Measurements from ENCODE around the gene HSBP1.

The HSBP1 gene

DNA sequence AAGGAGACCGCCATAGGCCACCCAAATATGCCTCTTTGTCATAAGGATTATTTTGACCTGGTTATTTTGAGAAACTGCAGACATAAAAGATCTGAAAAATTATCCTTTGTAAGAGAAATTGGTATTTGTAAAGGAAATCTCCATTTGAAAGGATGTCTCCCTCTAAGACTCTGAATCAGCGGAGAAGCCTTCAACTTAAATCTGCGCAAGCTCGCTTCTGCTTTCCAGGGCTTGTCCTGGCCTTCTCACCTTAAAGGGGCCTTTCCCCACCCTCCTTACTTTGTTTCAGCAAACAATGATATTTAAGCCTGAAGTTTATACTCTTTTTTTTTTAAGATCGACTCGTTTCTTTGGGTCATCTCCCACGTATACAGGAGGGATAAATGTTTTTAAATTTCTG lies 34.5 kb downstream of the HSBP1 start:
- DNase-seq: no peak

DNA sequence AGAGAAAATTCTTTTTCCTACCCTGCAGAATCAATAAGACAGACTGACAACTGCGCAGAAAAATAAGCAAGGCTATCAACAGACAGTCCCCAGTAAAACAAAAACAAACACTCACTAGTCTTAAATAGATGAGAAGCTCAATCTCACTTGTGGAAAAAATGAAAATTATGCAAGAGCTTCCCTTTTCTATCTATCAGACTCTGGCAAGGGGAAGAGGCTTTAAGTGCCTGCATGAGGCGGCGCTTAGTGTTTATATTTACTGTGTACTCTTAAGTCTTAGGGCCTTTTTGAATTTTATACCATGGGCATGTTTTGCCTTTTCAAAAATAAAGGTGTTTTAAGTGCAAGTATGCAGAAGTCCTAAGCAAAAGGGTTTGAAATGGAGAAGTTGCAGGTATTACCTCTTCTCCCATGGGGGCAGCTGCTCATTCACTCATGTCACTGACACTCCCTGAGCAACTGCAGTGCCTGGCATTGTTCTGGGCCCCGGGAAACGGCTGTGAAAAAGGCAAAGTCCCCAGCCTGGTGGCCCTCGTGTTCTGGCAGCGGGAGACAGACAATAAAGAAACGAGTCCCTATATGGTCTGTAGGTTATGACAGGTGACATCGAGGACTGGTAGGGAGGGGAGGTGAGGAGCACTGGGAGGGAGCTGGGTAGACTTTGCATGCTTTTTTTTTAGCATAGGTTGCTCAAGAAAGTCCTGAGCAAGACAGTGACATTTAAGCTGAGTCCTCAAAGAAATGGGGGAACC lies 35.2 kb downstream of the HSBP1 start:
- DNase-seq: no peak

DNA sequence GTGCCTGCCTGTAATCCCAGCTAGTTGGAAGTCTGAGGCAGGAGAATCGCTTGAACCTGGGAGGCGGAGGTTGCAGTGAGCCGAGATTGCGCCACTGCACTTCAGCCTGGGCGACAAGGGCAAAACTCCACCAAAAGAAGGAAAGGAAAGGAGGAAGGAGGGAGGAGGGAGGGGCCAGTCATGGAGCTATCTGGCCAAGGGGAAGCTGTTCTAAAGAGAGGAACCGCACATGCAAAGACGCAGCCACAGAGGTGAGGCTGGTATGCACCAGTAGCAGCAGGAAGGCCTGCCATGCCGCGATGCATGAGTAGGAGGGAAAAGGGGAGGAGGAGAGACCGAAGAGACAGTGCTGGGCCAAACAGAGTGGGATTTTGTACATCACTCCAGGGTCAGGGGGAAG lies 35.9 kb downstream of the HSBP1 start:
- DNase-seq: no peak

DNA sequence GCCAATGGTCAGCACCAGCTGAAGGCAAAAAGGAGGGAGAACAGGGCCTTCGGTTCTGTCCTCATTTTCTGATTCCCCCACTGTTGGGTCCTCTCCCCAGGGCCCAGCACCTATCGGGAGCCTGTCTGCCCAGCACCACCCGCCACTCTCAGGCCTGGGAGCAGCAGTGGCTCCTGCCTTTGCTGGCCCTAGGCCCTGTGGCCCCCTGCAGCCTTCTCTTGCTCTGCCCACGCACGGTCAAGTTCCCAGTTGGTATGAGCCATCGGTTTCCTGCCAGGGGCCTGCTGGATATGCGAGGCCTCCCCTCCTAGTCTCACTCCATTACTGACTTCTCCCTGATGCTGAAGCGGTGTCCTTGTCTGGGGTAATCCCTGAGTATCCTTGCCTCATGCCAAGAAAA lies 37.5 kb downstream of the HSBP1 start:
- no peak for DNase-seq

DNA sequence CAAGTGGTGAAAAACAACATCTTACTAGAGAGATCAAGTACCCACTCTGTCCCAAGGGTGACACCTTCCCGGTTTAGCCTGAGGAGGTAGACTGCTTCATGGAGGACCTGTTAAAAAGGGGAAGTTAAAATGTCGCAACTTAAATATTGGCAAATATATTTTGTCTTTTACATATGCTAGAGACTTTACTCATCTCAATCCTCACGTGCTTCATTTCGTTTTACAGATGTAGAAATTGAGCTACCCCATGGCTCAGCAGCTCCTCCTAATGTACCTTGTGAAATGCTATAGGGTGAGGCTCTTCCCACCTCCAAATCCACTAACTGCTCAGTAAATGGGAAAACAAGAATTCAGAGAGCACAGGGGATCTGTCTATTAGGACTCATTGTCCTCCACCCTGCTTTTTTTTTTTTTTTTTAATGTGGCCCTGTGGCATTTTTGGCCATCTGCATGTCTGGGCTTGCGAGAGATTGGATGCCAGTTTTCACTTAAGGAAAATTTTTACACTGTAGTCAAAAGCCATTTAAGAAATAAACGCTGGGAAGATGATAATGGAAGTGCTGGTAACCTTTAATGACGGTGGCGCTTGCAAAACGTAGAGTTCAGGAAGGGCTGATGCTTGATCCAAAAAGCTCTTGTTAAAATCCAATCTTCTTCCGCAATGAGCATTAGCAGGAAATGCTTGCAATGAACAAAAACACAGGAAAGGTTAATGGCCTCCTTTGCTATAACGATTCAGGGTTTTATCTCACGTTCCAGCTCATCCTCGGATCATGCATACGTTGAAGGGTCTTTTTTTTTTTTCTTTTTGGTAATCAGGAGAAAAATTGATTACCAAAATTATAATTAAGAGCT lies 39.8 kb downstream of the HSBP1 start:
- DNase-seq: no peak

DNA sequence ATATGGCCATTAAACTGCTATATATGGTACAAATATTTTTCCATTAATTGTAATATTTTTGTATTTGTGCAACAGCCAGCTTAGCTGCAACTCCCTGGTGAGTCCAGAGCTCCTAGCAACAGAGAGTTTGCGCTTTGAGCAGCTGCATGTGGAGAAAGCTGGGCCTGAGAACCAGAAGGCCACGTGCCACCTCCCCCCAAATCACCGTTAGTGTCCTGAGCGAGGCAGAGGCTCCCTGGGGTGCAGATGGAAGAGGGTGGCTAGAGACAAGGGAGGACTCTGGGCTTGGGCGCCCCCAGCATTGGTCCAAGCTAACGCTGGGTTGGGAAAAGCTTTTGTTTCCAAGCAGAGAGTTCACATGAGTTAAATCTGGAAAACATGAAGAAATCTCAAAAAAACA lies 41.6 kb downstream of the HSBP1 start:
- DNase-seq: no peak

DNA sequence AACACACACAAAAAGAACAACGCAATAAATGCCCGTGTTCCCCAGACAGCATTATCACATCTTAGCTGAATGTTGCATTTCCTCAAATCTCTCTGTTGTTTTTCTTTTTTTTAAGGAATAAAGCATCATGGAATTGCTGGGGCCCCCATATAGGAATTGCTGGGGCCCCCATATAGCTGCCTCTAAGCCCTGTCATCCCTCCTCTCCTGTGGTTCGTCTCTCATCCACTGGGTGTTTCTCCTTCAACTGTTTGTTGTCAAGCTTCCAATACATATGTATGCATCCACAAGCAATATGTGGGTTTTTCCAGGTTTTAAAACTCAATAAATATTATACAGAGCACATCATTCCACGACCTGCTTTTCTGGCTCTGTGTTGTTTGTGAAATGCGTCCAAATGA lies 43.2 kb downstream of the HSBP1 start:
- DNase-seq: no peak

DNA sequence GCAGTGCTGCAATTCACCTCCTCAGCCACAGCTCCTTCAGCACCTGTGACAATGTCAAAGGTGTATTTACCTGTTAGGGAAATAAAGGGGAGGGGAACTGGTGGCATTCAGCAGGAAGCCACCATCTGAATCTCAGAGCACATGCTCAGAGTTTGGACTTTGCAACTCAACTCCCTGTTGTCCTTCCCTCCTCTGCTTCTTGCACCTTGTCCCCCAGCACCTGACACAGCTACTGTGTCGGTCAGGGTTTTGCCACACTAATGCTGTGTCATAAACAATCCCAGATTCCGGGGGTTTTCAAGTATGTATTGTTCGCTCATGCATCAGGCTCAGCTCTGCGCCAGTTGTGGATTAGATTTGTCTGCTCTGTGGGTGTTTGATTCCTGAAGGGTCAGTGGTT lies 43.7 kb downstream of the HSBP1 start:
- no peak for DNase-seq

DNA sequence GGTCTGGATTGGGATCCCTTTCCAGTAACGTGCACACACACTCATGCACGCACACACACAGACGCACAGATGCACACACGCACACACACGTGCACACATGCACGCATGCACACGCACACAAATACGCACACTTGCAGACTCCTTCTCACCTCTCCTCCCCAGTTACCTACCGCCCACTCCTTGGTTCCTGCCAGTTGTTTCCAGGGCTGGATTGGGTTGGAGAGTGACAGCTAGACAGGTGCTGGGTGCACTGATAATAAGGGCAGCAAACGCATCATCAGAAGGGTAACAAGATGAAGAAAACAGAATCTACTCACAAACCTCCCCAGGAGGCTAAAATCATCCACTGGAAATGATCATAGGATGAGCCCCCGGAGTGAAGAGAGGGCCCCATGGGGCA lies 45.0 kb downstream of the HSBP1 start:
- DNase-seq: no peak

DNA sequence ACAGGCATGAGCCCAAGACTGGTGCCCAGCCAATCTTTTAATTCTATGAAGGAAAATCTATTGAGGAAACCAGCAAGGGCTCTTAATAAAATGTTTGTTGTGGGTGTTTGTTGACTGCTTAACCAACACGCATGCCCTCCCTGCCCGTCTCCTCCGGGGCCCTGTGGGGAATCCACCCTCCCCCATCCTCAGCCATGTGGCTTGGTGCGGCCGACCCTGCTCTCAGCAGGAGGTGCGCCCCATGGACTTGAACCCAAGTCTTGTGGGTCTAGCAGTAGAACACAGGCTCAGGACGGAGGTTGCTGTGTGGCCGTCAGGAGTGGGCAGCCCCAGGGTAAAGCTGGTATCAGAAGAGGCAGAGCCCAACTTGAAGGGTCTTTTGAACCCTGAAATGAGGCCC lies 46.1 kb downstream of the HSBP1 start:
- no peak for DNase-seq

DNA sequence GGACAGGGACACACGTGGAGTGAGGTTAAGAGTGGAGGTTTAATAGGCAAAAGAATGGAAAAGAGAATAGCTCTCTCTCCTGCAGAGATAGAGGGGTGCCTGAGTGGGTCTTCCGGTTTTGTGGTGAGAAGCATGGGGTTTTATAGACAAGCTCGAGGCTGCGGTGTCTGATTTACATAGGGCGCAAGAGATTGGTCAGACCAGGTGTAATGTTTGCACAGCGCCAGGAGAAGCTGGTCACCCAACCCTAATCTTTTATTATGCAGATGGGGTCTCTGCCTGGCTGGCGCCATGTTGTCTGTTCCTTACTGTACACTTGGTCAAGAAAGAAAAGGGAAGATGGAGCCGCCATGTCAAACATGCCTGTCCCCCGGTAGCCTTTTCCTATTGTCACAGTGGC lies 46.6 kb downstream of the HSBP1 start:
- DNase-seq: no peak

DNA sequence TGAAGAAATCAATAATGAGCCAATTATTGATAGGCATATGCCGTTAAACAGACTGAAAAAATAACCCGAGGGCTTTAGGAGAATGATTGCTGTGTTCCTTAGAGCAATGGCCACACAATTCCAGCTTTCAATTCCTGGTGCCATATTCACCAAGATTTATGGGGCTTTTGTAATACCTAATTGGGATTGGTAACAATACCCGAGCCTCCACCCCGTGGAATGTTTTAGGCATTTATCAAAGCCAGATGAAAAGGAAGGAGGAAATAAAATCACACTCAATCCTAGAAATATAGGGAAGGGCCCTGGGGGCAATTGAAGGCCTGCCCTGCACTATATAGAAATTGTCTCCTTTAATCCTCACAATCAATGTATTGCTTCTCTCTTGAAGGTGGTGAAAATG lies 49.0 kb downstream of the HSBP1 start:
- DNase-seq: no peak

DNA sequence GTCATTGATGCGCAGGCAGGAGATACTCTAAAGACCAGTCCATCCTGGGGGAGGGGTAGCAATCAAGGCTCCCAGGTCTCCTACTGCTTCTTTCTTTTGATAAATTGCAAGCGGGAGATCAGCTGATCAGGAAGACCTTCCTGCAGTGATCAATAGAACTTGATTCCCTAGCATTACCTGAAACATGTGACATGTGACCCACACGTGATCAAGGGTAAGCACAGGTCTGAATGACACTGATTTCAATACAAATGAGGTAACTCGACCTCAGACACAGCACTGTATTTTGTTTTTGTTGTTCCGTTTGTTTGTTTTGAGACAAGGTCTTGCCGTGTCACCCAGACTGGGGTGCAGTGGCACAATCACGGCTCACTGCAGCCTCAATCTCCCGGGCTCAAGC lies 51.5 kb downstream of the HSBP1 start:
- DNase-seq: no peak

DNA sequence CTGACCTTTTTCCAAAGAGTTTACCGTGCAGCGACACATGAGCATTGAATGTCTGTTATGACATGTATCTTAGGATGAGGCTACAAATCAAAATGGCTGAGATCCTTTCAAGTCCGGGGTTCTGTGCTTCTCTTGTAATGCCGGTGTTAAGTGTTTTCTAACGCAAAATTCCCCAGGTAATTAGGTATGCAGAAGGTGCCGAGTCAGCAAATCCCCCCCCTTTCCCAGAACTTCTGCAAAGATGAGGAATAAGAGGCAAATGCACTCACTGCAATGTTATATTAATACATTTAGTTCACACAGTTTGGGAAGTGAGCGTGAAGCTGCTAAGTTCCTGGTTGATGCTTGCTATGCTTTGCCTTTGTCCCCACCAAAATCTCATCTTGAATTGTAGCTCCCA lies 54.9 kb downstream of the HSBP1 start:
- DNase-seq: no peak

DNA sequence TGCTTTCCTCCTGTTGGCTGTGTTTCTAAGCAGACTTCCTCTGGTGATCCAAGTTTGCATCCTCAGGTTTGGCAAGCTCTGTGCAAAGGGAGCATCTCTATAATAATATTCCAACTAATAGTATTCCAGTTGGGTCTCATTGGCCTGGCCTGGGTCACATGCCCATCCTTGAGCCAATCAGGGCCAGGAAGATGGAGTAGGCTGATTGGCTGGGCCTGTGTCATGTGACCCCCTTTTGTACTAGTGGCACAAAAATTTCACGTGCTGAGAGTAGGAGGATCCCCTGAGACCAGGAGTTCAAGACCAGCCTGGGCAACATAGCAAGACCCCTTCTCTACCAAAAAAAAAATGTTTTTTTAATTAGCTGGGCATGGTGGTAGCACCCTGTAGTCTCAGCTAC lies 55.9 kb downstream of the HSBP1 start:
- no peak for DNase-seq
